ENCODE results near the gene BMP7.

Gene BMP7

GRCh38 chr20:57249772-57250171, 16.7 kb downstream of the BMP7 start:
- peaks cover 0 to 4% (median 0%) of the 10 kb centered on the region in 3 donors for H3K9me3 ChIP-seq
- intact Hi-C loops (cut with DNase I; ENCODE audit: low total_unique reads): no loop called here
- H3K4me3 ChIP-seq: no peak overlapping the region
- TF ChIP-seq CTCF (IDR thresholded peaks at IDR 0.05): no peak
- no peaks in the 10 kb centered on the region for H3K4me1 ChIP-seq
- no peaks in the 10 kb centered on the region for H3K36me3 ChIP-seq
- DNase-seq: no peak
- peaks cover 0 to 40% of the 10 kb centered on the region in 2 donors for H3K27me3 ChIP-seq
- H3K27ac ChIP-seq: no peak overlapping the region

DNA sequence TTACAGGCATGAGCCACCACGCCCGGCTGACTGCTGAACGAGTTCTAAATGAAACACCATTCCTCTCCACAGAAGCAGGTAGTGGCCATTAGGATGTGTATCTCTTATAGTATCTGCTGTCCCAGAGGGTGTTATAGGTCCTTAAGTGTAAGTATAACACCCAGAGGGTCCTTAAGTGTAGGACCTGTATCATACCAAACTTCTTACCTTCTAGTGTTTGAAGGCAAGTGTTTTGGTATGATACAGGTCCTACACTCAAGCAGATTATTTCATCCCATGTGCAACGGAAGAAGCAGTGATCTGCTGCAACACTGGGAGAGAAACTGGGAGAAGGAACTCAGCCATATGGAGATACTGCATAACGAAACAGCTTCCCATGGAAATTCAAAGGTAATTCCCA, 17.4 kb downstream of the BMP7 start:
- Histone ChIP-seq H3K27me3 (peaks cover 0 to 33% of the 10 kb centered on the region in 2 donors), H3K4me3 (no peak overlapping the region), H3K27ac (no peak overlapping the region), H3K36me3 (no peaks in the 10 kb centered on the region), H3K4me1 (no peaks in the 10 kb centered on the region), H3K9me3 (peaks cover 0 to 4% (median 0%) of the 10 kb centered on the region in 3 donors)
- TF ChIP-seq CTCF (IDR thresholded peaks at IDR 0.05): no peak
- DNase-seq: no peak
- intact Hi-C loops (cut with DNase I; ENCODE audit: low total_unique reads): no loop called here

GRCh38 chr20:57248132-57248797, 18.2 kb downstream of the BMP7 start:
- intact Hi-C loops (cut with DNase I; ENCODE audit: low total_unique reads): no loop called here
- no peak for TF ChIP-seq CTCF (IDR thresholded peaks at IDR 0.05)
- Histone ChIP-seq H3K27me3 (peaks cover 0 to 30% of the 10 kb centered on the region in 2 donors), H3K9me3 (peaks cover 0 to 4% (median 0%) of the 10 kb centered on the region in 3 donors), H3K4me1 (no peaks in the 10 kb centered on the region), H3K27ac (no peak overlapping the region), H3K4me3 (no peak overlapping the region), H3K36me3 (no peaks in the 10 kb centered on the region)
- DNase-seq: no peak

GRCh38 chr20:57247292-57247965, 19.0 kb downstream of the BMP7 start:
- intact Hi-C loops (cut with DNase I; ENCODE audit: low total_unique reads): no loop called here
- Histone ChIP-seq H3K4me3 (no peak overlapping the region), H3K27me3 (peaks cover 0 to 30% of the 10 kb centered on the region in 2 donors), H3K4me1 (no peaks in the 10 kb centered on the region), H3K9me3 (peaks cover 0 to 4% (median 0%) of the 10 kb centered on the region in 3 donors), H3K27ac (no peak overlapping the region), H3K36me3 (no peaks in the 10 kb centered on the region)
- no peak for DNase-seq
- TF ChIP-seq CTCF (IDR thresholded peaks at IDR 0.05): no peak

- Histone ChIP-seq H3K4me3 (no peak overlapping the region), H3K36me3 (no peaks in the 10 kb centered on the region), H3K27me3 (peaks cover 0 to 29% of the 10 kb centered on the region in 2 donors), H3K4me1 (no peaks in the 10 kb centered on the region), H3K27ac (no peak overlapping the region), H3K9me3 (peaks cover 0 to 4% (median 0%) of the 10 kb centered on the region in 3 donors)
- TF ChIP-seq CTCF (IDR thresholded peaks at IDR 0.05): no peak
- DNase-seq: no peak
- intact Hi-C loops (cut with DNase I; ENCODE audit: low total_unique reads): no loop called here
Measured at GRCh38 chr20:57245997-57246396, 20.4 kb downstream of the BMP7 start.

Data from tibial artery (tissue), 4 donors.